HAP-1 (cell line): Measurements from ENCODE around the gene ZNF609.

Source experiments
- DNase-seq, 2 experiments: peaks; one replicate each; pipeline ENCODE4 v3.0.0-alpha.2; 2016 to 2020; ENCODE audit warnings: low spot score in 2 of 2
- H3K27me3 ChIP-seq: fragments of 250-450 bp; sonication (Bioruptor Pico); 2 replicates; pipeline ENCODE4 v1.5.1; 2020; ENCODE audit warnings: low read depth, mild to moderate bottlenecking, moderate library complexity
- H3K36me3 ChIP-seq: fragments of 250-450 bp; sonication (Bioruptor Pico); replicated peaks from 2 replicates; pipeline ENCODE4 v1.5.1; 2020; ENCODE audit warnings: mild to moderate bottlenecking
- H3K4me1 ChIP-seq: fragments of 250-450 bp; sonication (Bioruptor Pico); 2 replicates; pipeline ENCODE4 v1.5.1; 2020; ENCODE audit warnings: mild to moderate bottlenecking
- H3K4me3 ChIP-seq: fragments of 250-450 bp; sonication (Bioruptor Pico); 2 replicates; pipeline ENCODE4 v1.5.1; 2020; ENCODE audit warnings: mild to moderate bottlenecking, moderate library complexity
- H3K9me3 ChIP-seq: fragments of 250-450 bp; sonication (Bioruptor Pico); 2 replicates; pipeline ENCODE4 v1.5.1; 2020; ENCODE audit warnings: mild to moderate bottlenecking, moderate library complexity
- in situ Hi-C: fragments of 300-500 bp; cut with MboI; formaldehyde crosslinking; loops from 3 replicates; pipeline ENCODE4 v1.14.3; 2020; ENCODE audit warnings: low sequenced_read_pairs, inconsistent platforms, mixed read lengths

Gene ZNF609

DNA sequence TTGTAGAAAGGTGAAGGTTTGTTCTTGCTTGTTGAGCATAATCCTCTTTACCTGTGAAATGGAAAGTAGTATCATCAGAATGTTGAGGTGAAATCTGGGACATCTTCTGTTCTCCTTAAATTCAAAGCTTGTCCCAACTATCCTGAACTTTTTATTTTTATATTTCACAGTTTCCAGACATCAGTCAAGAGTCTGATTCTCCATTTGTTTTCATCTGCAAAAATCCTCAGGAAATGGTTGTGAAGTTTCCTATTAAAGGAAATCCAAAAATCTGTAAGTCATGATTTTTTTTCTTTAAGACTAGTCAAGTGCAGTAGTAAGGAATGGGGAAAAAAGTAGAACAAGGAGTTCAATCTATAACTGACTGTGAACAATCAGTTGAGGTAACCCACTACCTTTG, 15.5 kb upstream of the ZNF609 start:
- H3K4me3 ChIP-seq, result no peak overlapping the region

DNA sequence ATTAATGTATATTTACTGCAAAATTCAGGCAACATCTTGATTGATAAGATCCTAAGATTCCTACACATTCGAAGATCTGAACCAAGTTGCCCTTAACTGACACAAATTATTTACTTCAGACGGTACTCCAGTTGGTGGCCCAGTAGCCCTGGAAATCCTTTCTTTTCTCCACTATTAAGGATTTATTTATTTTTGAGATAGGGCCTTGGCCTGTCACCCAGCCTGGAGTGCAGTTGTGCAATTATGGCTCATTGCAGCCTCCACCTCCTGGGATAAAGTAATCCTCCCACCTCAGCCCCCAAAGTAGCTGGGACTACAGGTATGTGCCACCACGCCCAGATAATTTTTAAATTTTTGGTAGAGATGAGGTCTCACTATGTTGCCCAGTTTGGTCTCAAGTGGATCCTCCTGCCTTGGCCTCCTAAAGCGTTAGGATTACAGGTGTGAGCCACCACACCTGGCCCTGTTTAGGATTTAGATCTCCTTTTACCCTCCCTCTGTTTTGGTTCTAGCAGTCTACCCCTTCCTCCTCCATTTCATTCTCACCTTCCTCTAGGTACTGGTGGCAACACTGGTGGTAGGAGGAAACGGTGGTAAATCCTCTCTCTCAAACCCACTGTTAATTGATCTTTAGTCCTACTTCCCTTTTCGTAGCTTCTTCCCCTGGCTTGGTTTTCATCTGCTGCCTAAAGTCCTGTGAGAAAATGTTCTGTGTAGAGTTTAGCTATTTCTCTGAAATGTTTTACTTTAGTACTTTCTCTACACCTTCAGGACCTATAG, 12.7 kb upstream of the ZNF609 start:
- no peaks in the 10 kb centered on the region for H3K9me3 ChIP-seq
- H3K4me1 ChIP-seq, result no peaks in the 10 kb centered on the region; the same call in 1 of the 2 replicates
- in situ Hi-C loops, result no loop called here
- no peak overlapping the region for H3K4me3 ChIP-seq
- peaks cover 8% of the 10 kb centered on the region; the same call in 1 of the 2 replicates for H3K36me3 ChIP-seq
- DNase-seq, result no peak
- no peaks in the 10 kb centered on the region for H3K27me3 ChIP-seq

More for the DNA sequence above, 15.5 kb upstream of the ZNF609 start:
- in situ Hi-C loops, result no loop called here
- Histone ChIP-seq H3K27me3 (no peaks in the 10 kb centered on the region), H3K9me3 (no peaks in the 10 kb centered on the region), H3K4me1 (no peaks in the 10 kb centered on the region; the same call in 1 of the 2 replicates), H3K36me3 (peaks cover 8% of the 10 kb centered on the region; the same call in 1 of the 2 replicates)
- no peak for DNase-seq

DNA sequence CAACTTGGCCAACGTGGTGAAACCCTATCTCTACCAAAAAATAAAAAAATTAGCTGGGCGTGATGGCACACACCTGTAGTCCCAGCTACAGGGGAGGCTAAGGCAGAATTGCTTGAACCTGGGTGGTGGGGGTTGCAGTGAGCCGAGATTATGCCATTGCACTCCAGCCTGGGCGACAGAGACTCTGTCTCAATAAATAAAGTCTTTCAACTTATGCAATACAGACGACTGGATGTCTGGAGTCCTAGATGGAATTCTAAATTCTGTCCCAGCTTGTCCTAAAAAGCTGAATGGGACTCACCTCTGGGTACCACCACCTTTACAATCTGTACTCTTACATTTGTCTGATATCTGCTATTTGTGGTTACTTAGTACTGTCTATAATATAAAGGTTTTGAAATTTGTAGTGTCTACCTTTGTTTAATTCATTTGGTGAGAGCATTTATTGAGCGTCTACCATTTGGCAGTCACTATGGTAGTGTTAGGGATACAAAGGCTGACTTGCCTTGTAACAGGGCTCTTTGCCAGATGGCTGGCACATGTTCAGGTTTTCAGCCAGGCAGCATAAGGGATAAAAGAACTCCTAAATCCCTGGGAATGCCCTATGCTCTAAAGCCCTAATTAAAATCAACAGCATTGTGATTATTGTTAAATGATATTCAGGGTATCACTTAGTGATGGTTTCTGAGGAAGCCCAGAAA, 7.2 kb upstream of the ZNF609 start:
- no peaks in the 10 kb centered on the region for H3K27me3 ChIP-seq
- no peak overlapping the region for H3K4me3 ChIP-seq
- peaks cover 38% of the 10 kb centered on the region for H3K4me1 ChIP-seq
- DNase-seq, result peak; percentile 37 to 65
- peaks cover 4% of the 10 kb centered on the region; the same call in 1 of the 2 replicates for H3K36me3 ChIP-seq
- in situ Hi-C loops, result no loop called here
- no peaks in the 10 kb centered on the region for H3K9me3 ChIP-seq

DNA sequence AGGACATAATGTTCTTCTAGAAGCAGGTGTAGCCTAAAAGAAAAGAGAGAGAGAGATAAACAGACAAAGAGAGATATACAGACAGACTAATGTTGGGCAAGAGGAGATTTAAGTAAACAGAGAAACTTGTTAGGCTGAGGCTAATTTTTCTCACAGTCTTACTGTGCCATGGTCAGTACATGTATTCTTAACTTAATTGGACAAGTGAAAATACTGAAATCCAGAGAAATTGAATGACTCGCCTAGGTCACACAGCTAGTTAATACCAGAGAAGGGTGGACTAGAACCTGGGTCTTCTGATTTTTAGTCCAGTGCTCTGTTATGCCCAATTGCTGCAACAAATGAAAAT, 6.7 kb upstream of the ZNF609 start:
- H3K4me1 ChIP-seq, result peaks cover 40% of the 10 kb centered on the region
- no peaks in the 10 kb centered on the region for H3K27me3 ChIP-seq
- no peaks in the 10 kb centered on the region; the same call in 1 of the 2 replicates for H3K36me3 ChIP-seq
- no peak overlapping the region for H3K4me3 ChIP-seq
- in situ Hi-C loops, result no loop called here
- no peaks in the 10 kb centered on the region for H3K9me3 ChIP-seq
- no peak for DNase-seq

DNA sequence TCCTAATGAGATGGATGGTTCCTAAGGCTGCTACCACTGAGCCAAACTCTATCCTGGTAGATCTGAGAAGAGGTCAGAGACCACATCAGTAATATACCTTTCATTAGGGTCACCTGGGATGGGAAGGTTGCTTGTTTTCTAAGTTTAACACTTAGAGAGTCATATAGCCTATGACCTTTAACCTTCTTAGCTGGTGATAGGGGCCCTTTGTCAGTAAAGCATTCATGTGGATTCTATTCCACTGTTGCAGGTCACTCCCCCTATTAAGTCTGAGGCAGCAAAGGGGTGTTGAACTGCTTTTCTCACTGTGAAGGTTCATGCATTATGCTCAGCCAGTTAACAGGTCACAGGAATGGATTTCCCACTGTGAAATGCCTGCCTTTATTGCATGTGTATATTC, 6.1 kb upstream of the ZNF609 start:
- peak in 1 of 2 experiments; percentile 64 for DNase-seq
- in situ Hi-C loops, result no loop called here
- no peaks in the 10 kb centered on the region; the same call in 1 of the 2 replicates for H3K36me3 ChIP-seq
- no peaks in the 10 kb centered on the region for H3K27me3 ChIP-seq
- H3K4me3 ChIP-seq, result no peak overlapping the region
- peaks cover 46% of the 10 kb centered on the region for H3K4me1 ChIP-seq
- H3K9me3 ChIP-seq, result no peaks in the 10 kb centered on the region

- in situ Hi-C loops, result no loop called here
- peak; percentile 87 to 100 for DNase-seq
- H3K4me1 ChIP-seq, result peaks cover 55% of the 10 kb centered on the region
Measured at GRCh38 chr15:64455961-64456371, 4.4 kb upstream of the ZNF609 start.

GRCh38 chr15:64456634-64457108, 3.7 kb upstream of the ZNF609 start:
- Histone ChIP-seq H3K36me3 (no peaks in the 10 kb centered on the region), H3K4me3 (no peak overlapping the region), H3K9me3 (no peaks in the 10 kb centered on the region), H3K4me1 (peaks cover 60% of the 10 kb centered on the region), H3K27me3 (no peaks in the 10 kb centered on the region)
- in situ Hi-C loops, result no loop called here
- no peak for DNase-seq

More at GRCh38 chr15:64455961-64456371, 4.4 kb upstream of the ZNF609 start:
- H3K27me3 ChIP-seq, result no peaks in the 10 kb centered on the region
- no peak overlapping the region for H3K4me3 ChIP-seq
- no peaks in the 10 kb centered on the region for H3K9me3 ChIP-seq
- no peaks in the 10 kb centered on the region for H3K36me3 ChIP-seq

GRCh38 chr15:64459066-64459781, 1.2 kb upstream of the ZNF609 start:
- no peaks in the 10 kb centered on the region for H3K9me3 ChIP-seq
- H3K27me3 ChIP-seq, result no peaks in the 10 kb centered on the region
- no peaks in the 10 kb centered on the region for H3K36me3 ChIP-seq
- DNase-seq, result peak in 1 of 2 experiments; percentile 70
- no peak overlapping the region for H3K4me3 ChIP-seq
- in situ Hi-C loops, result no loop called here
- H3K4me1 ChIP-seq, result peaks cover 74% of the 10 kb centered on the region

DNA sequence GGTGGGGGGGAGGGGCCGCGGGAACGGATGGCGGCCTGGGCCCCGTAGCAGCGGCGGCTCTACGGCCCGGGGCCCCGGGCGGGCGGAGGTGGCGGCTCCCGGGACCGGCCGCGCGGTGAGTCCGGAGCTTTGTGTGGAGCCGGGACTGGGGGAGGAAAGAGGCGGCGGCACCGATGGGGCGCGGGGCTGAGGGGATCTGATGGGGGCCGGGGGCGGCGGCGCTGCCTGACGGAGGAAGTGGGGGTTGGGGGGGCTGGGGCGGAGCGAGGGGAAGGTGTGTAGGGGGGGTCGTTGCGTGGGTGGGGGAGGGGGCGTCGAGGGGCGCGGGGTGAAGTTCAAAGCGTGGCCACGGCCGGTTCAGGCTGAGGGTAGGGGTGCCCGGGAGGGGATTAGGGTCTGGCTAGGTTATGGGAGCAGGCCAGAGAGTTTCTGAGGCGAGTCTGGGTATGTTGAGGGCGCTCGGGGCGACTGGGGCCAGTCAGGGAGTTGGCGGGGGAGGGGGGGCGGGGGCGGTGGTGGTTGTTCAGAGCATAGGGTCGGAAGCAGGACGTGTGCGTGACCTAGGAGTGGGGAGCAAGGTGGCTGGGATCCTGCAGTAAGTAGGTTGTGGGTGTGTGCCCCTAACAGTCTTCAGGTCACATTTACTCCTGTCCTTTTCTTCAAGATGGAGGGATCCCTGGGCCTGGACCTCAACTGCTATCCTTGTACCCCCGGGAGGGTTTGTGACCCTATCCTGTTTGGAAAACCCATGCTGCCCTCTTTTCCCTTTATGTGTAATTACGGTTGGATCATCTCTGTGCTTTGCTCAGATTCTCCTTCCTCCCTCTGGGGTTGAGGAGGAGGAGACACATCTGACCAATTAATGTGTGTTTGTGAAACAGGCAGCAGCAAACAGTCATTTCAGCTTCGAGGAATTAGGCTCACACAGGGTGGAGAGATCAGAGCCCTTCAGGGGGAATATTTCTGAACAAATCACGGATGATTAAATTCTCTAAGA, 644 bp downstream of the ZNF609 start:
- no peaks in the 10 kb centered on the region for H3K9me3 ChIP-seq
- H3K27me3 ChIP-seq, result no peaks in the 10 kb centered on the region
- peak overlapping the region; percentile 41 for H3K4me3 ChIP-seq
- peaks cover 60% of the 10 kb centered on the region for H3K4me1 ChIP-seq
- in situ Hi-C loops, result no loop called here
- DNase-seq, result peak; percentile 76 to 94
- peaks cover 5% of the 10 kb centered on the region; the same call in 1 of the 2 replicates for H3K36me3 ChIP-seq

DNA sequence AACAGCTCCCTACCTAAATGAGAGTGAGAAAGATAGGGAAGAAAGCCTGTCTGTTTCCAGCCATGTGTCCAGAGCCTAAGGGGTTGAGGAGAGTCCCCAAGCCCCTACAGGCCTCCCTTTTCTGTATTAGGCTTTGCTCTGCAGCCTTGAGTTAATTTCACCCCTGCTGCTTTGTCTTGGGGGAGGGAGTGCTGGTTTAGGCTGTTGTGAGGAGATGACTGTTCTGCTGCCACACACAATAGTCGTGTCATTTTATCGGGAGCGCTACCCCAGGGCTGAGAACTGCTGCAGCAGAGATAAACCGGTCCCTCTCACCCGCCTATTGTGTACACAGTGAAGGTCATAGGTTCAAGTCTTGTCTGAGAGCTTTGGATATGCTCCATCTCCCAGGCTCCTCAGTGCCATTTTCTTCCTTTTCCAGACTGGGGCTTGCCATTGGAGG, 1.4 kb downstream of the ZNF609 start:
- no peaks in the 10 kb centered on the region for H3K9me3 ChIP-seq
- peaks cover 5% of the 10 kb centered on the region; the same call in 1 of the 2 replicates for H3K36me3 ChIP-seq
- H3K4me1 ChIP-seq, result peaks cover 58% of the 10 kb centered on the region
- peak; percentile 68 to 69 for DNase-seq
- peak overlapping the region; percentile 41 for H3K4me3 ChIP-seq
- in situ Hi-C loops, result no loop called here
- no peaks in the 10 kb centered on the region for H3K27me3 ChIP-seq

GRCh38 chr15:64462492-64462891, 2.1 kb downstream of the ZNF609 start:
- Histone ChIP-seq H3K36me3 (peaks cover 9% of the 10 kb centered on the region; the same call in 1 of the 2 replicates), H3K4me3 (no peak overlapping the region), H3K4me1 (peaks cover 55% of the 10 kb centered on the region), H3K9me3 (no peaks in the 10 kb centered on the region), H3K27me3 (no peaks in the 10 kb centered on the region)
- no peak for DNase-seq
- in situ Hi-C loops, result no loop called here

GRCh38 chr15:64464276-64465005, 4.1 kb downstream of the ZNF609 start:
- in situ Hi-C loops, result no loop called here
- no peak overlapping the region for H3K4me3 ChIP-seq
- no peak for DNase-seq
- no peaks in the 10 kb centered on the region for H3K9me3 ChIP-seq
- H3K36me3 ChIP-seq, result peaks cover 10% of the 10 kb centered on the region; the same call in 1 of the 2 replicates
- H3K4me1 ChIP-seq, result peaks cover 45% of the 10 kb centered on the region
- H3K27me3 ChIP-seq, result no peaks in the 10 kb centered on the region
